ENCODE data around the gene ROS1.

DNA sequence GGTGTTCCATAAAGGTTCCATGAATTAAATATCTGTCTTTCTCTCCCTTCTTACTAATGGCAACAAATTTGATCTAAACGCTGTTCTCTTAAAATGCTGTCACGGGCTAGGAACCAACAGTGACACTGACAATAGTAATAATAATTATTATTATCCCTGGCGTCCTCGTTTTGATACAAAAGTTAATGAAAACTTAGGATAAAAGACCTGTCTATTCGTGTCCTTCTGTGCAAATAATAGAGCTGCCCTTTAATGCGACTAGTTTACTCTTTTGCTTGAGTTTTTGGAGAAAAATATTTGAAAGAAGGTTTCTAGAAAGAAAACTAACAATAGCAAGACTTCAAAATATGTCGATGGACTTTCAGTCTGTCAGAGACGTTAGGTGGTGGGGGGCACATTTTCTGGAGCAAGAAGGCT, 156.1 kb downstream of the ROS1 start:
- TF ChIP-seq, protein P1, sequence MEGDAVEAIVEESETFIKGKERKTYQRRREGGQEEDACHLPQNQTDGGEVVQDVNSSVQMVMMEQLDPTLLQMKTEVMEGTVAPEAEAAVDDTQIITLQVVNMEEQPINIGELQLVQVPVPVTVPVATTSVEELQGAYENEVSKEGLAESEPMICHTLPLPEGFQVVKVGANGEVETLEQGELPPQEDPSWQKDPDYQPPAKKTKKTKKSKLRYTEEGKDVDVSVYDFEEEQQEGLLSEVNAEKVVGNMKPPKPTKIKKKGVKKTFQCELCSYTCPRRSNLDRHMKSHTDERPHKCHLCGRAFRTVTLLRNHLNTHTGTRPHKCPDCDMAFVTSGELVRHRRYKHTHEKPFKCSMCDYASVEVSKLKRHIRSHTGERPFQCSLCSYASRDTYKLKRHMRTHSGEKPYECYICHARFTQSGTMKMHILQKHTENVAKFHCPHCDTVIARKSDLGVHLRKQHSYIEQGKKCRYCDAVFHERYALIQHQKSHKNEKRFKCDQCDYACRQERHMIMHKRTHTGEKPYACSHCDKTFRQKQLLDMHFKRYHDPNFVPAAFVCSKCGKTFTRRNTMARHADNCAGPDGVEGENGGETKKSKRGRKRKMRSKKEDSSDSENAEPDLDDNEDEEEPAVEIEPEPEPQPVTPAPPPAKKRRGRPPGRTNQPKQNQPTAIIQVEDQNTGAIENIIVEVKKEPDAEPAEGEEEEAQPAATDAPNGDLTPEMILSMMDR (IDR thresholded peaks at IDR 0.05): no peak
- TF ChIP-seq EZH2phosphoT487 (IDR thresholded peaks at IDR 0.05) (no peak), EZH2 (IDR thresholded peaks at IDR 0.05) (peak; percentile 73)

Measured in neural progenitor cell (in vitro differentiated cells).